Progenitor cell of endocrine pancreas (in vitro differentiated cells): Measurements from ENCODE around the gene CPS1. TPM values are rescaled to one million over a fixed set of nuclear protein-coding genes. Genes with fewer than 3 reads are reported as not detected.
A peak's percentile ranks its signal among the peaks of the same experiment; 100 is the strongest.

Experiments used
- DNase-seq: peaks from one replicate; pipeline ENCODE4 v3.0.0; 2021; ENCODE audit warnings: low spot score; ENCODE audit not compliant: unreplicated experiment
- H3K27ac Mint-ChIP-seq: 2 replicates; pipeline ENCODE4 v1.8.0; 2021; ENCODE audit warnings: mild to moderate bottlenecking, moderate library complexity, mixed read lengths
- H3K27me3 Mint-ChIP-seq: 2 replicates; pipeline ENCODE4 v1.8.0; 2021; ENCODE audit warnings: mixed read lengths
- H3K36me3 Mint-ChIP-seq: 2 replicates; pipeline ENCODE4 v1.8.0; 2022; ENCODE audit warnings: mixed read lengths; ENCODE audit not compliant: insufficient read depth
- H3K4me1 Mint-ChIP-seq: 2 replicates; pipeline ENCODE4 v1.8.0; 2021; ENCODE audit warnings: low read depth, mixed read lengths
- H3K4me3 Mint-ChIP-seq: 2 replicates; pipeline ENCODE4 v1.8.0; 2021; ENCODE audit warnings: low read depth, mild to moderate bottlenecking, moderate library complexity, mixed read lengths
- H3K9me3 Mint-ChIP-seq: 2 replicates; pipeline ENCODE4 v1.8.0; 2021; ENCODE audit warnings: low read depth, mixed read lengths
- total RNA-seq: library from RNA; stranded (reverse); gene quantifications from 2 replicates; pipeline ENCODE4 v1.2.1, GENCODE V29; 2021
- TF ChIP-seq, protein P1 (sequence below): fragments of 200-600 bp; sonication (generic); IDR thresholded peaks from one replicate; pipeline ENCODE4 v1.5.0; 2021; ENCODE audit warnings: antibody characterized with exemption, mild to moderate bottlenecking; ENCODE audit not compliant: unreplicated experiment

Gene CPS1
- total RNA-seq, 1 donor from 2014 or later = 4.9 TPM

DNA sequence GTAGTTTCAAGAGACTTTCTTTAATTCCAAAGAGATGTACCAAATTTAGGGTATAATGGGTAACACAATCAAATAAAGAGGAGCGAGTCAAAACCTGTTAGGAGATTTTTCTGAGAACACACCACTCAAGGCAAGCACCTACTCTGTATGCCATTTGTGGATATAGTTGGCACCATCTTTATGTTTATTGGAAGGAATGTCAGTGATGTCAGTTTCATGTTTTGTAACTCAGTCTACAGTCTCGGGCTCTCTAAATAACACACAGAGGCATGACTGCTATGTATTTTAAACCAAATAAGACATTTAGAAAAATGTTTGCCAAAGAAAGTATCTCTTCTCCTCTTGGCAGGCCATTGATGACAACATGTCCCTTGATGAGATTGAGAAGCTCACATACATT lies 59.7 kb downstream of the CPS1 start:
- H3K27me3 Mint-ChIP-seq = no peaks in the 10 kb centered on the region
- H3K4me1 Mint-ChIP-seq = peaks cover 1% of the 10 kb centered on the region
- no peak for DNase-seq
- H3K4me3 Mint-ChIP-seq = no peak overlapping the region
- H3K9me3 Mint-ChIP-seq = no peaks in the 10 kb centered on the region
- H3K36me3 Mint-ChIP-seq = no peaks in the 10 kb centered on the region
- H3K27ac Mint-ChIP-seq = no peak overlapping the region
- TF ChIP-seq, protein P1, sequence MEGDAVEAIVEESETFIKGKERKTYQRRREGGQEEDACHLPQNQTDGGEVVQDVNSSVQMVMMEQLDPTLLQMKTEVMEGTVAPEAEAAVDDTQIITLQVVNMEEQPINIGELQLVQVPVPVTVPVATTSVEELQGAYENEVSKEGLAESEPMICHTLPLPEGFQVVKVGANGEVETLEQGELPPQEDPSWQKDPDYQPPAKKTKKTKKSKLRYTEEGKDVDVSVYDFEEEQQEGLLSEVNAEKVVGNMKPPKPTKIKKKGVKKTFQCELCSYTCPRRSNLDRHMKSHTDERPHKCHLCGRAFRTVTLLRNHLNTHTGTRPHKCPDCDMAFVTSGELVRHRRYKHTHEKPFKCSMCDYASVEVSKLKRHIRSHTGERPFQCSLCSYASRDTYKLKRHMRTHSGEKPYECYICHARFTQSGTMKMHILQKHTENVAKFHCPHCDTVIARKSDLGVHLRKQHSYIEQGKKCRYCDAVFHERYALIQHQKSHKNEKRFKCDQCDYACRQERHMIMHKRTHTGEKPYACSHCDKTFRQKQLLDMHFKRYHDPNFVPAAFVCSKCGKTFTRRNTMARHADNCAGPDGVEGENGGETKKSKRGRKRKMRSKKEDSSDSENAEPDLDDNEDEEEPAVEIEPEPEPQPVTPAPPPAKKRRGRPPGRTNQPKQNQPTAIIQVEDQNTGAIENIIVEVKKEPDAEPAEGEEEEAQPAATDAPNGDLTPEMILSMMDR = no peak

DNA sequence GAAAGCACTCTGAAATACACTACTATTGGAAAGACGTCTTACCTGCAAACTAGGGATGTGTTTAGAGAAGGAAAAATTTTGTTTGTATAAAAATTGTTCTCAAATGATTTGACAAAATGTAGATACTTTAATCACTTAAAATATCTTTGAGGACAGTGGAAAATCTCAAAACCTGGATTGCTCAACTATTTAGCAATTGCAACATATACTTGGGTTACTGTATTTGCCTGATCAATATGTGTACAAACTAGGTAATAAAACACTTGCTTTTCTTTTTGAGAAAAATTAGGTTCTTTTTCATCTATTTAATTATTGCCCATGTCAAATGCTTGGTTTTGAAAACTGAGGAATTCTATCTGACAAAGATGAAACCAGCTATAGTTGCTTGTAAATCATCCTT lies 60.9 kb downstream of the CPS1 start:
- Mint-ChIP-seq H3K9me3 (no peaks in the 10 kb centered on the region), H3K27ac (no peak overlapping the region), H3K4me3 (no peak overlapping the region), H3K4me1 (peaks cover 1% of the 10 kb centered on the region), H3K36me3 (no peaks in the 10 kb centered on the region), H3K27me3 (no peaks in the 10 kb centered on the region)
- DNase-seq = no peak
- TF ChIP-seq, protein P1 = no peak

DNA sequence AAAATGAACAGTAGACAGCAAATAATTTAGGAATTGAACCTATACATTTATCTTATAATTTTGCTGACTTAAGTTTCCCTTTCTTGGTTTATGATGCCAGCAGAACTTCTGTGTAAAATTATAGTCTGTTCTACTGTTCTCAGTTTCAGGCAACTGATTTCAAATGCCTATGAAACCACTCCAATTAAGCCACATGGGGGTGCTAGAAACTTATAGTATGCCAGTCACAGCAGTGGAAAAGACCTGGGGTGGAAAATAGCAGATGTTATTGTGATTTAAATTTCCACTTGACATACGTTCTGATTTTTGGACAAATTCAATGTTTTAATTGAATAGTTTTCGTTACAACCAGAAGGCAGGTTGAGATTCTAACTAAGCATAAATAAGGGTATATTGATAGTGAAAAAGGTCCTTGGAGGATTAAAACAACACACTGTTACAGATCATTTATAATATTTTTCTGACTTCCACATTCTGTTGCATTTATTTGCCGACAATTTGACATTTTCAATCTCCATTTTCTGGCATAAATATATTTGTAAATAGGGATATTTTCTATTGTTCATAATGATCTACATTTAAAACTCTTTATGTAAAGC lies 61.4 kb downstream of the CPS1 start:
- Mint-ChIP-seq H3K36me3 (no peaks in the 10 kb centered on the region), H3K9me3 (no peaks in the 10 kb centered on the region), H3K27ac (no peak overlapping the region), H3K4me3 (no peak overlapping the region), H3K27me3 (no peaks in the 10 kb centered on the region), H3K4me1 (peaks cover 1% of the 10 kb centered on the region)
- TF ChIP-seq, protein P1 = peak; percentile 86
- no peak for DNase-seq

DNA sequence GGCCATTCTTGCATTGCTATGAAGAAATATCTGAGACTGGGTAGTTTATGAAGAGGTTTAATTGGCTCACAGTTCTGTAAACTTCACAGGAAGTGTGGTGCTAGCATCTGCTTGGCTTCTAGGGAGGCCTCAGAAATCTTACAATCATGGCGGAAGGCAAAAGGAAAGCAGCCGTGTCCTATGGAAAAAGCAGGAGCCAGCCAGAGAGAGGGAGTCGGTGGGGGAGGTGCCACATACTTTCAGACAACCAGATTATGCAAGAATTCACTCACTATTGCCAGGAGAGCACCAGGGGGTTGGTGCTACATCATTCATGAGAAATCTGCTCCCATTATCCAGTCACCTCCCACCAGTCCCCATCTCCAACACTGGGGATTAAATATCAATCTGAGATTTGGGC lies 64.1 kb downstream of the CPS1 start:
- Mint-ChIP-seq H3K36me3 (no peaks in the 10 kb centered on the region), H3K4me1 (peaks cover 1% of the 10 kb centered on the region), H3K27me3 (no peaks in the 10 kb centered on the region), H3K9me3 (no peaks in the 10 kb centered on the region), H3K4me3 (no peak overlapping the region), H3K27ac (no peak overlapping the region)
- no peak for DNase-seq
- TF ChIP-seq, protein P1 = no peak

DNA sequence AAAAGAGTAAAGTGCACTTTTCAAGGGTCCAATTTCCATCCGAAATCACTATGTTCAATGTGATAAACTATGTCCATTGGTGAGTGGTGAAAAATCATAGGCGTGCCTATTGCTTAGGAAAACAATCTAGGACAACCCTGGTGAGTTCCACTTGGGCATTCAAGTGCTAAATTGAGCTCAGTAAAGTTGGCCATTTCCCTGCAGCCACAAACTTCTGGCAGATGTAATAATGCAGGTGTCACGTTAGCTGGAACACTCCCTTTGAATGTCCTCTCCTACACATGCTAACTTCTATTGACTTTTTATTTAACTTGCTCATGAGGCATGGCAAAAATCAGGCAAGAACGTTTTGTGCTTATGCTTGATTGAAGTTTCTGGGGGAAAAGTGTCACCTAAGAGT lies 67.1 kb downstream of the CPS1 start:
- no peaks in the 10 kb centered on the region for H3K4me1 Mint-ChIP-seq
- H3K9me3 Mint-ChIP-seq = no peaks in the 10 kb centered on the region
- no peak for DNase-seq
- H3K4me3 Mint-ChIP-seq = no peak overlapping the region
- TF ChIP-seq, protein P1 = no peak
- no peaks in the 10 kb centered on the region for H3K27me3 Mint-ChIP-seq
- no peak overlapping the region for H3K27ac Mint-ChIP-seq
- H3K36me3 Mint-ChIP-seq = no peaks in the 10 kb centered on the region
